ENCODE measurements around the gene HMGN1.

HMGN1 gene

DNA sequence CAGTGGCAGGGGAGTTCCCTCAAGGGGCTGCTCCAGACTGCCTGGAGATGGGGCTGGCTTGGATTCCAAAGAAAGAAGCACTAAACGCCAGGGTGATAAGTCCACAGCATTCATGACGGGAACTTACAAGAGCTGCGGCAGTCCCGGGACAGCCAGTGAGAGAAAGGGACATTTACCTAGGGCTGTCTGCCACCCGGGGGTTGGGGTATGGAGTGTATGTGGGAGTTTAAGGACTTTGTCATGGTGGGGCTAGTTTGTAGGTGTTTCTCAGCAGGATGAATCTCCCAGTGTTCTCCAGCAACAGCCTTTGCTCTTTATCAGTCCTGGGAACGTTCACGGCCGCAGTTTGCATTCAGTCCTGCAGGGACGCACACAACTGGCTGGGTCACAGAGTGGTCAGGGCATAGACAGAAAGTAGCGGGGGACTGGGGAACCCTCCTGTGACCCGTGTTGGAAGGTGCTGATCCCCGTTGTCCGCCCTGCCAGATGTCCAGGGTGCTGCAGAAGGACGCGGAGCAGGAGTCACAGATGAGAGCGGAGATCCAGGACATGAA lies 41.4 kb upstream of the HMGN1 start:
- H3K27ac ChIP-seq (replicated peaks) = no peak overlapping the region
- DNase-seq (ENCODE audit: low read depth in 1 of 2, low spot score in 1 of 2) = no peak
- TF ChIP-seq POLR2AphosphoS5 (IDR thresholded peaks at IDR 0.05; ENCODE audit: low read depth) = no peak
- no peak for TF ChIP-seq SPI1 (IDR thresholded peaks at IDR 0.05; ENCODE audit: borderline replicate concordance, low read depth)
- TF ChIP-seq, protein P1, sequence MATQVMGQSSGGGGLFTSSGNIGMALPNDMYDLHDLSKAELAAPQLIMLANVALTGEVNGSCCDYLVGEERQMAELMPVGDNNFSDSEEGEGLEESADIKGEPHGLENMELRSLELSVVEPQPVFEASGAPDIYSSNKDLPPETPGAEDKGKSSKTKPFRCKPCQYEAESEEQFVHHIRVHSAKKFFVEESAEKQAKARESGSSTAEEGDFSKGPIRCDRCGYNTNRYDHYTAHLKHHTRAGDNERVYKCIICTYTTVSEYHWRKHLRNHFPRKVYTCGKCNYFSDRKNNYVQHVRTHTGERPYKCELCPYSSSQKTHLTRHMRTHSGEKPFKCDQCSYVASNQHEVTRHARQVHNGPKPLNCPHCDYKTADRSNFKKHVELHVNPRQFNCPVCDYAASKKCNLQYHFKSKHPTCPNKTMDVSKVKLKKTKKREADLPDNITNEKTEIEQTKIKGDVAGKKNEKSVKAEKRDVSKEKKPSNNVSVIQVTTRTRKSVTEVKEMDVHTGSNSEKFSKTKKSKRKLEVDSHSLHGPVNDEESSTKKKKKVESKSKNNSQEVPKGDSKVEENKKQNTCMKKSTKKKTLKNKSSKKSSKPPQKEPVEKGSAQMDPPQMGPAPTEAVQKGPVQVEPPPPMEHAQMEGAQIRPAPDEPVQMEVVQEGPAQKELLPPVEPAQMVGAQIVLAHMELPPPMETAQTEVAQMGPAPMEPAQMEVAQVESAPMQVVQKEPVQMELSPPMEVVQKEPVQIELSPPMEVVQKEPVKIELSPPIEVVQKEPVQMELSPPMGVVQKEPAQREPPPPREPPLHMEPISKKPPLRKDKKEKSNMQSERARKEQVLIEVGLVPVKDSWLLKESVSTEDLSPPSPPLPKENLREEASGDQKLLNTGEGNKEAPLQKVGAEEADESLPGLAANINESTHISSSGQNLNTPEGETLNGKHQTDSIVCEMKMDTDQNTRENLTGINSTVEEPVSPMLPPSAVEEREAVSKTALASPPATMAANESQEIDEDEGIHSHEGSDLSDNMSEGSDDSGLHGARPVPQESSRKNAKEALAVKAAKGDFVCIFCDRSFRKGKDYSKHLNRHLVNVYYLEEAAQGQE (IDR thresholded peaks at IDR 0.05; ENCODE audit: insufficient replicate concordance, low read depth) = no peak
- no peak for TF ChIP-seq GABPA (IDR thresholded peaks at IDR 0.05; ENCODE audit: low read depth)
- TF ChIP-seq, protein P2, sequence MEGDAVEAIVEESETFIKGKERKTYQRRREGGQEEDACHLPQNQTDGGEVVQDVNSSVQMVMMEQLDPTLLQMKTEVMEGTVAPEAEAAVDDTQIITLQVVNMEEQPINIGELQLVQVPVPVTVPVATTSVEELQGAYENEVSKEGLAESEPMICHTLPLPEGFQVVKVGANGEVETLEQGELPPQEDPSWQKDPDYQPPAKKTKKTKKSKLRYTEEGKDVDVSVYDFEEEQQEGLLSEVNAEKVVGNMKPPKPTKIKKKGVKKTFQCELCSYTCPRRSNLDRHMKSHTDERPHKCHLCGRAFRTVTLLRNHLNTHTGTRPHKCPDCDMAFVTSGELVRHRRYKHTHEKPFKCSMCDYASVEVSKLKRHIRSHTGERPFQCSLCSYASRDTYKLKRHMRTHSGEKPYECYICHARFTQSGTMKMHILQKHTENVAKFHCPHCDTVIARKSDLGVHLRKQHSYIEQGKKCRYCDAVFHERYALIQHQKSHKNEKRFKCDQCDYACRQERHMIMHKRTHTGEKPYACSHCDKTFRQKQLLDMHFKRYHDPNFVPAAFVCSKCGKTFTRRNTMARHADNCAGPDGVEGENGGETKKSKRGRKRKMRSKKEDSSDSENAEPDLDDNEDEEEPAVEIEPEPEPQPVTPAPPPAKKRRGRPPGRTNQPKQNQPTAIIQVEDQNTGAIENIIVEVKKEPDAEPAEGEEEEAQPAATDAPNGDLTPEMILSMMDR (IDR thresholded peaks at IDR 0.05; ENCODE audit: insufficient read depth, low read length) = no peak
- no peaks in the 10 kb centered on the region for H3K27me3 ChIP-seq (ENCODE audit: insufficient read depth, poor library complexity, severe bottlenecking)
- H3K4me3 ChIP-seq (replicated peaks; ENCODE audit: insufficient read depth, low read length) = no peak overlapping the region

DNA sequence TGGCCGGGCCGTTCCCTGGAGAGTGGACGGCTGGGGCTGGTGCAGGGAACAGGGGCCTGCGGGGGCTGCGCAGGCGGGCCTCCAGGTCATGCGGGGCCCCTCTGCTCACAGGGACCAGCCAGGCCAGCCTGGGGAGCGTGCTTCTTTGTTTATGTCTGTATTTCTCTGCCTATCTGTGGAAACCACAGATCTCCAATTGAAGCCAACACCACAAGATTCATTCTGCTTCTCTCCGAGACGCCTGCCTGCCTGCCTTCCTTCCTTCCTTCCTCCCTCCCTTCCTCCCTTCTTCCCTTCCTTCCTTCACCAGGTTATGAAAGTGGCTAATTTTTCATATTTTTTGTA lies 39.9 kb upstream of the HMGN1 start:
- Histone ChIP-seq H3K27ac (replicated peaks) (peak overlapping the region; percentile 53; the same call in 1 of the 2 replicates), H3K4me3 (replicated peaks; ENCODE audit: insufficient read depth, low read length) (peak overlapping the region; percentile 53), H3K27me3 (ENCODE audit: insufficient read depth, poor library complexity, severe bottlenecking) (no peaks in the 10 kb centered on the region)
- TF ChIP-seq POLR2AphosphoS5 (IDR thresholded peaks at IDR 0.05; ENCODE audit: low read depth) (no peak), SPI1 (IDR thresholded peaks at IDR 0.05; ENCODE audit: borderline replicate concordance, low read depth) (no peak), GABPA (IDR thresholded peaks at IDR 0.05; ENCODE audit: low read depth) (no peak)
- TF ChIP-seq, protein P2 (IDR thresholded peaks at IDR 0.05; ENCODE audit: insufficient read depth, low read length) = no peak
- TF ChIP-seq, protein P1 (IDR thresholded peaks at IDR 0.05; ENCODE audit: insufficient replicate concordance, low read depth) = no peak
- no peak for DNase-seq (ENCODE audit: low read depth in 1 of 2, low spot score in 1 of 2)

DNA sequence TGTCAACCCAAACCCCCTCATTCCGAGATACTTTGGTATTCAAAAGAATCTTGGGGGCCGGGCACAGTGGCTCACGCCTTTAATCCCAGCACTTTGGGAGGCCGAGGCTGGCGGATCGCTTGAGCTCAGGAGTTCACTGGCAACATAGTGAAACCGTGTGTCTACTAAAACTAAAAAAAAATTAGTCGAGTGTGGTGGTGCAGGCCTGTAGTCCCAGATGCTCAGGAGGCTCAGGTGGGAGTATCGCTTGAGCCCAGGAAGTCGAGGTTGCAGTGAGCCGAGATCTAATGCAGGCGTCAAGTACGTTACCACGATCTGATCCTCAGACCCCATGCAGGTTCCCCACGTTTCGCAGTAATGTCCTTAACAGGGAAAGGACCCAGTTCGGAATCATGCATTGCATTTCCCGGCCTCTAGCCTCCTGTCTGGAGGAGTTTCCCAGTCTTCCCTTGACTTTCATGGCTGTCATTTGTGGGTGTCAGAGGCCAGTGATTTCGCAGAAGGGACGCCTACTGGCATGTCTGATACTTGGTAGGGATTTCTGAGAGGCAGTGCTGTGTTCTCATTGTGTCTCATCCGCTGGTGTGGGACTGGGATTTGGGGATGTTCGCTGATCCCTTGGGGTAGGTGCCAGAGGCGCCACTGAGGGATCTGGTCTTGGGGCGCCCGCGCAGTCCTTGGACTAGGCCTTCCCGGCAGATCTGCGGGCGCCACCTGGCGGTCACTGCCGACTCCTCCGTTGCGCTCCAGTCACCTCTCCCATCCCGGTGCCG lies 39.3 kb upstream of the HMGN1 start:
- DNase-seq (ENCODE audit: low read depth in 1 of 2, low spot score in 1 of 2) = peak; percentile 74 to 91
- peak overlapping the region; percentile 53 for H3K27ac ChIP-seq (replicated peaks)
- peak overlapping the region; percentile 53 for H3K4me3 ChIP-seq (replicated peaks; ENCODE audit: insufficient read depth, low read length)
- no peak for TF ChIP-seq GABPA (IDR thresholded peaks at IDR 0.05; ENCODE audit: low read depth)
- TF ChIP-seq, protein P2 (IDR thresholded peaks at IDR 0.05; ENCODE audit: insufficient read depth, low read length) = peak; percentile 74
- TF ChIP-seq SPI1 (IDR thresholded peaks at IDR 0.05; ENCODE audit: borderline replicate concordance, low read depth) = no peak
- TF ChIP-seq, protein P1 (IDR thresholded peaks at IDR 0.05; ENCODE audit: insufficient replicate concordance, low read depth) = no peak
- TF ChIP-seq POLR2AphosphoS5 (IDR thresholded peaks at IDR 0.05; ENCODE audit: low read depth) = no peak
- H3K27me3 ChIP-seq (ENCODE audit: insufficient read depth, poor library complexity, severe bottlenecking) = no peaks in the 10 kb centered on the region

Measured in HL-60 (cell line).